Stomach (tissue), 9 donors: ENCODE results near the gene DGKA. TPM values are rescaled to one million over a fixed set of nuclear protein-coding genes. Genes with fewer than 3 reads are reported as not detected.

Experiments used
- DNase-seq, 2 donors: peaks; one replicate each; pipeline versions ENCODE4 v3.0.0 to v3.0.0-alpha.2; 2013 to 2019
- H3K27ac ChIP-seq, 5 donors: fragments of 200-600 bp in 4 of 5; sonication (generic) in 4 of 5; one replicate each; pipeline ENCODE4 v1.5.1; 2013 to 2019; ENCODE audit warnings: mild to moderate bottlenecking in 1 of 5, moderate library complexity in 1 of 5
- H3K27me3 ChIP-seq, 3 donors: fragments of 200-600 bp; sonication (generic); one replicate each; pipeline ENCODE4 v1.5.1; 2017 to 2019; ENCODE audit warnings: mixed run types in 1 of 3
- H3K36me3 ChIP-seq, 4 donors: fragments of 200-600 bp; sonication (generic); 1 replicate in 3 of 4; 2 replicates in 1 of 4; pipeline ENCODE4 v1.5.1; 2016 to 2019
- H3K4me1 ChIP-seq, 4 donors: fragments of 200-600 bp; sonication (generic); one replicate each; pipeline ENCODE4 v1.5.1; 2016 to 2019
- H3K4me3 ChIP-seq, 4 donors: fragments of 200-600 bp; sonication (generic) in 3 of 4; one replicate each; pipeline ENCODE4 v1.5.1; 2016 to 2019; ENCODE audit warnings: mild to moderate bottlenecking in 1 of 4
- H3K9me3 ChIP-seq, 4 donors: fragments of 200-600 bp; sonication (generic); one replicate each; pipeline ENCODE4 v1.5.1; 2016 to 2019
- CTCF ChIP-seq, 7 experiments: fragments of 450-650 bp in 4 of 7; fragments of 200-600 bp in 3 of 7; sonication (generic) in 3 of 7; IDR thresholded peaks; one replicate each; pipeline ENCODE4 v1.5.1; 2016 to 2019; ENCODE audit warnings: antibody characterized with exemption in 7 of 7, control low read depth in 2 of 7, mild to moderate bottlenecking in 1 of 7
- EP300 ChIP-seq: sonication (generic); formaldehyde crosslinking; IDR thresholded peaks from one replicate; pipeline ENCODE4 v1.6.1; 2017; ENCODE audit warnings: antibody characterized with exemption
- POLR2A ChIP-seq, 4 donors: fragments of 450-650 bp; IDR thresholded peaks; one replicate each; pipeline ENCODE4 v1.6.1; 2016; ENCODE audit warnings: antibody characterized with exemption in 4 of 4, control low read depth in 2 of 4, mild to moderate bottlenecking in 1 of 4, moderate library complexity in 1 of 4
- POLR2AphosphoS5 ChIP-seq, 3 donors: sonication (generic); formaldehyde crosslinking; IDR thresholded peaks; one replicate each; pipeline ENCODE4 v1.6.1; 2016; ENCODE audit warnings: antibody characterized with exemption in 3 of 3
- WGBS, 5 donors: extraction: QIAGEN DNeasy Blood & Tissue Kit in 3 of 5; methylation state at CpG; one replicate each; pipeline versions ENCODE4 v1.1.5 to v1.1.7; 2013 to 2018; 5-methylcytosine and 5-hydroxymethylcytosine counted together
- intact Hi-C: fragments of 100-400 bp; cut with DNase I; formaldehyde crosslinking; loops from one replicate; pipeline ENCODE4 v1.15.1; 2023; ENCODE audit warnings: low total_unique reads
- polyA plus RNA-seq, 3 donors: library from polyadenylated mRNA; stranded (reverse); fragments of 200-250 nt; gene quantifications; one replicate each; pipeline ENCODE4 v1.2.3, GENCODE V29; 2013
- total RNA-seq, 5 donors: library from RNA; depleted of rRNA; stranded (reverse); fragments of >200 nt; gene quantifications; one replicate each; pipeline versions ENCODE4 v1.1.0 to v1.2.3, GENCODE V29; 2014 to 2016
- donor health status: healthy with polysubstance abuse.
- donor health status: Bipolar disorder and iron deficiency.
- donor health status: healthy.

DGKA gene
- total and polyA plus RNA-seq, 8 donors, result 13.0 to 418 (median 74.1) TPM

- DNase-seq, result no peak
- Histone ChIP-seq H3K9me3 (no peaks in the 10 kb centered on the region), H3K4me1 (peaks cover 7 to 21% (median 18%) of the 10 kb centered on the region in 4 donors), H3K36me3 (peaks cover 59 to 73% (median 71%) of the 10 kb centered on the region in 4 donors), H3K27me3 (no peaks in the 10 kb centered on the region), H3K27ac (peak overlapping the region in 1 of 5 donors; percentile 7), H3K4me3 (no peak overlapping the region)
- TF ChIP-seq POLR2A (IDR thresholded peaks at IDR 0.05) (no peak), CTCF (IDR thresholded peaks at IDR 0.05) (no peak), POLR2AphosphoS5 (IDR thresholded peaks at IDR 0.05) (no peak), EP300 (no peak)
- 54 to 74% (median 65%) methylated on average over 4 of the region's 4 CpGs for WGBS, 5 donors
- intact Hi-C loops, result no loop called here
Observed at GRCh38 chr12:55993230-55993853, 62.4 kb downstream of the DGKA start.

- peaks cover 41 to 63% (median 55%) of the 10 kb centered on the region in 4 donors for H3K36me3 ChIP-seq
- intact Hi-C loops, result no loop called here
- H3K27ac ChIP-seq, result peak overlapping the region in 3 of 5 donors; percentile 82 to 88 (median 86)
- H3K4me1 ChIP-seq, result peaks cover 7 to 37% (median 27%) of the 10 kb centered on the region in 4 donors
- TF ChIP-seq POLR2A (IDR thresholded peaks at IDR 0.05) (no peak), POLR2AphosphoS5 (IDR thresholded peaks at IDR 0.05) (no peak), CTCF (IDR thresholded peaks at IDR 0.05) (no peak), EP300 (no peak)
- H3K27me3 ChIP-seq, result no peaks in the 10 kb centered on the region
- no peak for DNase-seq
- WGBS, 5 donors, result 73 to 81% (median 80%) methylated on average over 8 of the region's 8 CpGs
- H3K9me3 ChIP-seq, result no peaks in the 10 kb centered on the region
- H3K4me3 ChIP-seq, result no peak overlapping the region
Observed at GRCh38 chr12:55995366-55995765, 64.4 kb downstream of the DGKA start.

GRCh38 chr12:55996201-55996714 is 65.3 kb downstream of the DGKA start:
- intact Hi-C loops, result no loop called here
- DNase-seq, result peak; percentile 67 to 89
- peak overlapping the region; percentile 72 to 88 (median 86) for H3K27ac ChIP-seq
- 22 to 32% (median 26%) methylated on average over 14 of the region's 14 CpGs for WGBS, 5 donors
- no peaks in the 10 kb centered on the region for H3K9me3 ChIP-seq
- TF ChIP-seq POLR2AphosphoS5 (IDR thresholded peaks at IDR 0.05) (peak in 1 of 3 donors; percentile 23), CTCF (IDR thresholded peaks at IDR 0.05) (peak in 5 of 7 experiments; percentile 68 to 89 (median 84)), POLR2A (IDR thresholded peaks at IDR 0.05) (no peak), EP300 (no peak)
- peaks cover 32 to 56% (median 49%) of the 10 kb centered on the region in 4 donors for H3K36me3 ChIP-seq
- no peaks in the 10 kb centered on the region for H3K27me3 ChIP-seq
- peak overlapping the region; percentile 59 to 68 (median 63) for H3K4me3 ChIP-seq
- H3K4me1 ChIP-seq, result peaks cover 7 to 41% (median 32%) of the 10 kb centered on the region in 4 donors

- H3K4me3 ChIP-seq, result peak within 1 kb of the TSS; percentile 59 to 68 (median 63)
- intact Hi-C loops, result no loop called here
- no peaks in the 10 kb centered on the region for H3K27me3 ChIP-seq
- H3K27ac ChIP-seq, result peak within 1 kb of the TSS; percentile 82 to 88 (median 86)
- H3K9me3 ChIP-seq, result no peaks in the 10 kb centered on the region
- DNase-seq, result peak; percentile 97 to 99
- H3K4me1 ChIP-seq, result peaks cover 7 to 46% (median 38%) of the 10 kb centered on the region in 4 donors
- peaks cover 26 to 54% (median 44%) of the 10 kb centered on the region in 4 donors for H3K36me3 ChIP-seq
- TF ChIP-seq POLR2A (IDR thresholded peaks at IDR 0.05) (no peak), POLR2AphosphoS5 (IDR thresholded peaks at IDR 0.05) (peak; percentile 24 to 90 (median 77))
- 1 to 6% (median 2%) methylated on average over 23 to 27 of the region's 27 CpGs for WGBS, 5 donors
Observed at GRCh38 chr12:55996715-55997534, 66.0 kb downstream of the DGKA start, which contains the start of gene SUOX. Gene SUOX (plus strand): TSS chr12:55997276. CDS start chr12:56002222, 4,946 bp downstream.
